ENCODE results near the gene RHBDD2. TPM values are rescaled to one million over a fixed set of nuclear protein-coding genes. Genes with fewer than 3 reads are reported as not detected.
"Not testable (repeated sequence)": the region's sequence is repeated elsewhere in the genome, so short reads cannot be mapped to it uniquely, and the experiment has no call there.

RHBDD2 gene
- polyA plus RNA-seq, 3 donors: 23.4 to 53.5 (median 43.4) TPM

DNA sequence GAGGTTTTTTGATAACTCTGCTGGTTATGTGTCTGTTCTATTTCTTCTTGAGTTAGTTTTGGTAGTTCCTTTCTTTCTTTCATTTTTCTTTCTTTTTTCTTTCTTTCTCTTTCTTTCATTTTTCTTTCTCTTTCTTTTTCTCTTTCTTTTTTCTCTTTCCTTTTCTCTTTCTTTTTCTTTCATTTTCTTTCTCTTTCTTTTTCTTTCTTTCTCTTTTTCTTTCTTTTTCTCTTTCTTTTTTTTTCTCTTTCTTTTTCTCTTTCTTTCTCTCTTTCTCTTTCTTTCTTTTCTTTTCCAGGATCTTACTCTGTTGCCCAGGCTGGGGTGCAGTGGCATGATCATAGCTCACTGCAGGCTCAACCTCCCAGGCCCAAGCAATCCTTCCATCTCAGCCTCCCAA lies 20.4 kb upstream of the RHBDD2 start:
- no peak overlapping the region for H3K27ac ChIP-seq (ENCODE audit: low read depth, low read length)

DNA sequence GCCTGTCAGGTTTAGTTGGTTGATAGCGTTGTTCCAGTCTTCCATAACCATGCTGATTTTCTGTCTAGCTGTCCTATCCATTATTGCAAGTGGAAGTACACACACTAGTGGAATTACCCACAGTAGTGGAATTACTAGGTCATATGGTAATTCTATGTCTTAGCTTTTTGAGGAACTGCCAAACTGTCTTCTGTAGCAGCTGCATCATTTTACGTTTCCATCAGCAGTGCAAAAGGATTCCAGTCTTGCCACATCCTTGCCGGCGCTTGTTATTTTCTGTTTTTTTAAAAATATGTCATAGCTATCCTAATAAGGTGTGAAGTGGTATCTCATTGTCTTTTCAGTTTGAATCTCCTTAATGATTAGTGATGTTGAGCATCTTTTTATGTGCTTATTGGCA lies 17.2 kb upstream of the RHBDD2 start:
- no peak overlapping the region for H3K27ac ChIP-seq (ENCODE audit: low read depth, low read length)
- 43 to 85% (median 48%) methylated on average over 4 of the region's 4 CpGs for WGBS, 3 donors

DNA sequence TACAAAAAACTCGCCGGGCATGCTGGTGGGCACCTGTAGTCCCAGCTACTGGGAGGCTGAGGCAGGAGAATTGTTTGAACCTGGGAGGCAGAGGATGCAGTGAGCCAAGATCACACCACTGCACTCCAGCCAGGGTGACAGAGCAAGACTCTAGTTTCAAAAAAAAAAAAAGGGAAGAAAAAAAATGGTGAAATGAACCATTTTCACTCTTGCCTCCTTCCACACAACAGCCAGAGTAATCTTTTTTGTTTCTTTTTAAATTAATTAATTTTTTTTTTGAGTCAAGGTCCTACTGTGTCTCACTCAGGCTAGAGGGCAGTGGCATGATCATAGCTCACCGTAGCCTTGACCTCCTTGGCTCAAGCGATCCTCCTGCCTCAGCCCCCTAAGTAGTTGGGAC lies 14.6 kb upstream of the RHBDD2 start:
- WGBS, 3 donors: 72 to 95% (median 93%) methylated on average over 4 of the region's 4 CpGs
- H3K27ac ChIP-seq (ENCODE audit: low read depth, low read length): not testable (repeated sequence)

DNA sequence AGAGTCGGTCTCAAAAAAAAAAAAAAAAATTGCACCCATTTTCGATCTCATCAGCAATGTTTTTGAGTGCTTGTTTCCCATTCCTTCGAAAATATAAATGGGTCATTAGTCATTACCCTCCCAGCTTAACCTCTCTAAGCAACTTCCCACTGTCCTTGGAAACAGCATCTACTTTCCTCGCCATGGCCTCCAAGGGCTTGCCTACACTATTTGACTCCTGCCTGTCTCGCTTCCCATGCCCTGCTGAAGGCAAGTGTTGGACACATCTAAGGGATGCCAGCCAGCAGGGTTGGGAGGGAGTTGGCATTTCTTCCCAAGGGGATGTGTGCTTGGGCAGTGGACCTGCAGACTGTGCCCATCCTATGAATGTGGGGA lies 12.7 kb upstream of the RHBDD2 start:
- WGBS, 3 donors: 40 to 53% (median 45%) methylated on average over 5 of the region's 5 CpGs

DNA sequence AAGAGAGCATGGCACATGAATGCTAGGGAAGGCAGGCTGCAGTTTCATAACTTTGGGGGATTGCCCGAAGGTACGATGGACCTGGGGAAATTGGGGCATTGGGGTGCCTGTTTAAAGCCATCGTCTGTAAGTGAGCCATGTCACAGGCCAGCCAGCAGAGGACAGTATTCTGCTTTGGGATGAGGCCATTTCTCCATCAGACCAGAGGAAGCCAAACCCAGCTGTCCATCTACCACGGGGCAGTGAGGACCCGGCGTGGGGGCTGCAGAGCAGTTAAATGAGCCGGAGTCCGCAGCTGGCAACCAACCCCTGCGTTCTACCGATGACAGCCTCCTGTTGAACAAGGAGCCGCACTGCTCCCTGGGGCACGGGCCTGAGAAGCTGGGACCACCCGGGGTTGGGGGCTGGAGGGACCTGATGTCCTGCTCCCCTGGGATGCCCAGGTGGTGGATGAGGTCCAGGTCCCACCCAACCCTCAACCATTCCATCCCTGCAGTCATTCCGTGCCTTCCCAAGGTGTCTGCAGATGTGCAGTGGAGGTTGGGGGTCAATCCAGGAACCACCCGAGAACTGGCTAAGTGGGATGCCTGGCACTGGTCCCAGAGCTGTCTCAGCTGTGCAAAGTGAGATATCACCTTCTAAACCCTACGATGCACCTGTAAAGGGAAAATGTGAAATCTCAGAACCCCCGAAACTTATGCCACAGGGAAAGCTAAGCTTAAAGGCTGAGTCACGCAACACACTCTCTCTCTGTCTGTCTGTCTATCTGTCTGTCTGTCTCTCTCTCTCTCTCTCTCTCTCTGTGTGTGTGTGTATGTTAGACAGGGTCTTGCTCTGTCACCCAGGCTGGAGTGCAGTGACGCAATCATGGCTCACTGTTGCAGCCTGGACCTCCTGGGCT lies 12.1 kb upstream of the RHBDD2 start:
- WGBS, 3 donors: 33 to 41% (median 38%) methylated on average over 19 of the region's 19 CpGs

More for the DNA sequence above, 12.7 kb upstream of the RHBDD2 start:
- H3K27ac ChIP-seq (ENCODE audit: low read depth, low read length): no peak overlapping the region

DNA sequence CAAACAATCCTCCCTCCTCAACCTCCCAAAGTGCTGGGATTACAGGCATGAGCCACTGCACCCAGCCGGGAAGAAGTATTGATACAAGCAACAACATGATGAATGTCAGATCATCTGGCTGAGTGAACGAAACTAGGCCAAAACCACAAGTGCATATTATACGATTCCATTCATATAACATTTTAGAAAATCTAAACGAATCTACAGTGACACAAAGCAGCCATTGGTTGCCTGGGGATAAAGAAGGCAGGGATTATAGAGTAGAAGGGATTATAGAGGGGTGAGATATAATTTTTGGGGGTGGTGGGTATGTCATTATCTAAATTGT lies 11.5 kb upstream of the RHBDD2 start:
- 74 to 78% (median 76%) methylated on average over 4 of the region's 4 CpGs for WGBS, 3 donors
- no peak overlapping the region for H3K27ac ChIP-seq (ENCODE audit: low read depth, low read length)

More for the DNA sequence above, 12.1 kb upstream of the RHBDD2 start:
- H3K27ac ChIP-seq (ENCODE audit: low read depth, low read length): no peak overlapping the region

DNA sequence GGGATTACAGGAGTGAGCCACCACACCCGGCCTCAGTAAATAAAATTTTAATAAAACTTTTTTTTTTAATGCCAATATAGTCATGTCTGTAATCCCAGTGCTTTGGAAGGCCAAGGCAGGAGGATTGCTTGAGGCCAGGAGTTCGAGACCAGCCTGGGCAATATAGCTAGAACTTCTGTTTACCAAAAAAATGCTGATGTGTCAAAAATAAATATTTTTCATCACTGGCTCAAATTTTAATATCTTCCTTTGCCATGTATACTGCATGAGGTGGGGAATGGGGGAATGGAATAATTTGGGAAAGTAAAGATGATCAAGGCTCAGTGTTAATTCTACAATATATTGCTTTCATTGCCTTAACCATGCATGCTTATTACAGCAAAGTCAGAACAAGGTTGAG lies 10.7 kb upstream of the RHBDD2 start:
- 90 to 95% (median 92%) methylated on average over 2 of the region's 2 CpGs for WGBS, 3 donors
- H3K27ac ChIP-seq (ENCODE audit: low read depth, low read length): no peak overlapping the region

DNA sequence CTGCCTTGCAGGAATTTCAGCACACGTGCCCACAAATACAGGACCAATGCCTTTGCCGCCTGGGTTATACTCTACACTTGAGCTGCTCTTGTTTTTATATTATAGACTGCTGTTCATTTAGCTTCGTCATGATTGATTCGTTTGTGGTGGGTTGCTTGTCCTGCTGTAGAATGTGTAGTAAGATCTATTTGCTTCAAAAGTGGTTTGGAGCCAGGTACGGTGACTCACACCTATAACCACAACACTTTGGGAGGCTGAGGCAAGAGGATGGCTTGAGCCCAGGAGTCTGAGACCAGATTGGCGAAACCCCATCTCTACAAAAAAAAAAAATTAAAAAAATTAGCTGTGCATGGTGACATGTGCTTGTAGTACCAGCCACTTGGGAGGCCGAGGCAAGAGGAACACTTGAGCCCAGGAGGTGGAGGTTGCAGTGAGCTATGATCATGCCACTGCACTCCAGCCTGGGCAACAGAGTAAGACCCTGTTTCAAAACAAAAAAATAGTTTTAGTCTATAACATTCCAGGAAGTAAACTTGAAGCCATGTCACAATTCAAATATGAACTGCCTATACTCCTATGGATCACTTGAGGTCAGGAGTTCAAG lies 9.0 kb upstream of the RHBDD2 start:
- no peak overlapping the region for H3K27ac ChIP-seq (ENCODE audit: low read depth, low read length)
- WGBS, 3 donors: 80 to 91% (median 87%) methylated on average over 7 of the region's 7 CpGs

DNA sequence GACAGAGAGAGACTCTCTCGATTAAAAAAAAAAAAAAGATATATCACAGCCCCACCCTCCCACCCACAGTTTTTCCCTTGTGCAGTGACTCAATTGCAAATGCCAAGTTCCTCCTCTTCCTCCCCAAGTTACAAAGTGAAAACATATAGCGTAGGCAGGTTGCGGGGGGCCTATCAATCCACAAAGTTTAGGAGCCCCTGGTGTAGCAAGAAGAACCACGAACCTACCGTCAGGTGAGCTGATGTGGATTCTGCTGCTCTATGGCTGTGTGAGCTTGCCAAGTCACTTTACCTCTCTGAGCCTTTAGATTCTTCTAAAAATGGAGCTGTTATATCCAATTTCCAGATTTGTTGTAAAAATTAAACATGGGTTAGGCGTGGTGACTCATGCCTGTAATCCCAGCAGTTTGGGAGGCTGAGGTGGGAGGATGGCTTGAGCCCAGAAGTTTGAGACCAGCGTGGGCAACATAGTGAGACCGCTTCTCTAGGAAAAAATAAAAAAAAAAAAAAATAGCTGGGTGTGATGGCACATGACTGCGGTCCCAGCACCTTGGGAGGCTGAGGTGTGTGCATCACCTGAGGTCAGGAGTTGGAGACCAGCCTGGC lies 8.2 kb upstream of the RHBDD2 start:
- H3K27ac ChIP-seq (ENCODE audit: low read depth, low read length): no peak overlapping the region
- WGBS, 3 donors: 79 to 87% (median 84%) methylated on average over 9 of the region's 9 CpGs

DNA sequence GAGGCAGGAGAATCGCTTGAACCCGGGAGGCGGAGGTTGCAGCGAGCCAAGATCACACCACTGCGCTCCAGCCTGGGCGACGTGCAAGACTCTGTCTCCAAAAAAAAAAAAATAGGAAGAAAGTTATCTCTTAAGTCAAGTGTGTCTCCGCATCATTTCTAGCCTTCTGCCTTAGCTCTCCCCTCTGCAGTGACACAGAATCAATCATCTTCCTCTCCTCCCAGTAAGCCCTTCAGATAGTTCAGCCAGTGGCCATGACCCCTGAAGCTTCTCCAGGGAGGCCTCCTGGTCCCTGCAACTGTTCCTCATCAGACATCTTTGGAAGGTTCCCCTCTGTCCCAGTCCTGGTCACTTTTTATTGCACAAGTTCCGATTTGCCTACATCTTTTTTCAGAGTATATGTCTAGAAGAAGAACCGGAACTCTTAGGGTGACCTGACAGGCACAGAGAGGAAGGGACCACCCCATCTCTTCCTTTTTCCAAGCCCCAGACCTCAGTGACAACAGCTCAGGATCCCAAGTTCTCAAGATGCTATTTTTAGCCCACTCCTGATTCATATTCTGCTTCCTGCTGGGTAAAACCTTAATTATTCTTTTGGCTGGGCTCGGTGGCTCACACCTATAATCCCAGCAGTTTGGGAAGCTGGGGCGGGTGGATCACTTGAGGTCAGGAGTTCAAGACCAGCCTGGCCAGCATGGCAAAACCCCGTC lies 6.6 kb upstream of the RHBDD2 start:
- 42 to 68% (median 48%) methylated on average over 13 of the region's 13 CpGs for WGBS, 3 donors

DNA sequence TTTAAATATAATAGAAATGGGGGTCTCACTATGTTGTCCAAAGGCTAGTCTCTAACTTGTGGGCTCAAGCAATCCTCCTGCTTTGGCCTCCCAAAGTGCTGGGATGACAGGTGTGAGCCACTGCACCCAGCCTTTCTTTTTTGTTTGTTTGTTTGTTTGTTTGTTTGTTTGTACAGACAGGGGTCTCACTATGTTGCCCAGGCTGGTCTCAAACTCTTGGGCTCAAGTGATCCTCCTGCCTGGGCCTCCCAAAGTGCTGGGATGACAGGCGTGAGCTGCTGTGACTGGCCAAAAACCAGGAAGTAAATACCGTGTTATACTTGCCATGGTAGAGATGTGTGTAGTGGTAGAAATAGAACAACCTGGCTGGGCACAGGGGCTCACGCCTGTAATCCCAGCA lies 4.7 kb upstream of the RHBDD2 start:
- H3K27ac ChIP-seq (ENCODE audit: low read depth, low read length): not testable (repeated sequence)
- 84 to 89% (median 87%) methylated on average over 3 of the region's 3 CpGs for WGBS, 3 donors

More for the DNA sequence above, 6.6 kb upstream of the RHBDD2 start:
- no peak overlapping the region for H3K27ac ChIP-seq (ENCODE audit: low read depth, low read length)

DNA sequence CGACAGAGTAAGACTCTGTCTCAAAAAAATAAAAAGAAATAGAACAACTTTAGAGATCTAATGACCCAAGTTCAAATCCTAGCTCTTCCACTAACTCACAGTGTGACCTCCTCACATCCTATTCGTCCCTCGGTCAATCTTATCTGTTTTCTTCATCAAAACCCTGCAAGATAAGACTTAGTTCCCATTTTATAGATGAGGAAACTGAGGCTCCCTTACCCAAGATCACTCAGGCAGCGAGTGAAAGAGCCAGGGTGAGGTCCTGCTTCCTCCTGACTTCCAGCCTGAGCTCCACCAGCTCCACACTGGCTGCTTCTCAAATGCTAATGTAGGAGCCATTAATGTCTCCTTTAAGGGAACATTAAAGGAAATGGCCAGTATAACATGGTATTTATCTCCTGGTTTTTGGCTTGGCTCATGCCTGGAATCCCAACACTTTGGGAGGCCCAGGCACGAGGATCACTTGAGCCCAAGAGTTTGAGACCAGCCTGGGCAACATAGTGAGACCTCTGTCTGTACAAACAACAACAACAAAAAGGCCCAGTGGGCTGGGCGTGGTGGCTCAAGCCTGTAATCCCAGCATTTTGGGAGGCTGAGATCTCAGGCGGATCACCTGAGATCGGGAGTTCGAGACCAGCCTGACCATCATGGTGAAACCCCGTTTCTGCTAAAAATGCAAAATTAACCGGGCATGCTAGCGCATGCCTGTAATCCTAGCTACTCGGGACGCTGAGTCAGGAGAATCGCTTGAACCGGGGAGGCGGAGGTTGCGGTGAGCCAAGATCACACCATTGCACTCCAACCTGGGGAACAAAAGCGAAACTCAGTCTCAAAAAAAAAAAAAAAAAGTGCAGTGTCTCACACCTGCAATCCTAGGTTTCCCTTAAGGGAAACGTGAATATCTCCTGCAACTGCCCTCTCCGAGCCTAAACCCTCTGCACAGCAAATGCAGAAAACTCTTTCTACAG lies 3.4 kb upstream of the RHBDD2 start:
- WGBS, 3 donors: 86 to 90% (median 89%) methylated on average over 21 of the region's 21 CpGs
- H3K27ac ChIP-seq (ENCODE audit: low read depth, low read length): no peak overlapping the region

DNA sequence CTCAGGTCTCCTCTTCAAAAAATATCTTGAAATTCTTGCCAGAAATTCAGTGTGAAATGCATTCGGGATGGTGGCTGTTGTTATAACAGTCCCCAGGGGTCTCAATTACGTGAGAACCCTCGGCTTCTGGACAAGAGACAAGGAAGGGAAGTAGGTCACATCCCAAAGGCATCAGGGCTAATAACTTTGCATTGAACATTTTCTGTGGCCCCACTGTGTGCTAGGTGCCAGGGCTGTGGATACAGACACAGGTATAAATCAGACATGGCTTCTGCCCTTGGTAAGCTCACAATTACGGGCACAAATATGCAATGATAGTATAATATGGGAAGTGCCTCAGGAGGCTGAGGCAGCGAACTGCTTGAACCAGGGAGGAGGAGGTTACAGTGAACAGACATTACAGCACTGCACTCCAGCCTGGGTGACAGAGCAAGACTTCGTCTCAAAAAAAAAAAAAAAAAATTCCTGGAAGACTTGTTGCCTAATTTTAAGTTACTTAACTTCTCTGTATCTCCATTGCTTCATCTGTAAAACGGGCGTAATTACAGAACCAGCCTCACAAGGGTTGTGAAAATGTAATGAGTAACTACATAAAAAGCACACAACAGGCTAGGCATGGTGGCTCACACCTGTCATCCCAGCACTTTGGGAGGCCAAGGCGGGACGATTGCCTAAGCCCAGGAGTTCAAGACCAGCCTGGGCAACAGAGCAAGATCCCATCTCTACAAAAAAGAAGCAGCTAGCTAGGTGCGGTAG lies 2.5 kb upstream of the RHBDD2 start:
- 50 to 73% (median 55%) methylated on average over 11 of the region's 11 CpGs for WGBS, 3 donors

DNA sequence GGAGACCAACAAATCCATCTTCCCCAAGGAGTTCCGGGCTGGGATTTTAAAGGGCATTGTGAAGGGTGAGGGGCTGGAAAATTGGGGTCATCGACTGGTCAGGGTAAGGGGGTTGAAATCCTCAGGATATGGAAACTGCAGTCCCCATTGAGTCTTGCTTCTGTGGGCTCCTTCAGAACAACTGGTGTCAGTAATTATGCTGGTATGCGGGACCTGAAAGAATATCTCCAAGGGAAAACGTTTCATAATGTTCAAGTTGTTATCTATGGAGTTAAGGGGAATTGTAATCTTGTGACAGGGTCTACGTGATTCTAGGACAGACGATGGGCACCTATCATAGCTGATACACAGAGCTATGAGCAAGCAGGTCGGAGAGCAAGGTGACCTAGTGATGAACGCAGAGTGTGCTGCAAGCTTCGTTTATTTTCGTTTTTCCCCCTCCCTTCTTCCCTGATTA lies 494 bp upstream of the RHBDD2 start:
- H3K27ac ChIP-seq (ENCODE audit: low read depth, low read length): no peak overlapping the region
- WGBS, 3 donors: 14 to 20% (median 19%) methylated on average over 10 of the region's 10 CpGs

More for the DNA sequence above, 2.5 kb upstream of the RHBDD2 start:
- H3K27ac ChIP-seq (ENCODE audit: low read depth, low read length): no peak overlapping the region

DNA sequence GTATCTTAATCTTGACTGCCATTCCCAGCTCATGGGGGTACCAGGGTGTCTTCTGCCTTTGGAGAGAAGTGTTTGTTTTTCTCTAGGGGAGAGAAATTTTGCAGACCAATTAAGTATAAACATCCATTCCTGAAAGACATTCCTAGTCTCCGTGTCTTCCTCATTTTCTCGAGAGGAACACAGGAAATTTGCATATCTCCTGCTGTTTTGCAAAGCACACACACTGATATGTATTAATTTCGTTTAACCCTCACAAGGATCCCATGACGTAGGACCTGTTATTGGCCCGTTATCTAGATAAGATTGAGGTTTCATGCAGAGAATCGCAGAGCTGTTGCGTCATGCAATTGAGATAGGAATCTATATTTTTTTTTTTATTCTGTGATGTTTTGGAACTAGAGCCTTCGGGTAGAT lies 944 bp downstream of the RHBDD2 start:
- WGBS, 3 donors: 8 to 12% (median 9%) methylated on average over 8 of the region's 8 CpGs
- H3K27ac ChIP-seq (ENCODE audit: low read depth, low read length): no peak overlapping the region

DNA sequence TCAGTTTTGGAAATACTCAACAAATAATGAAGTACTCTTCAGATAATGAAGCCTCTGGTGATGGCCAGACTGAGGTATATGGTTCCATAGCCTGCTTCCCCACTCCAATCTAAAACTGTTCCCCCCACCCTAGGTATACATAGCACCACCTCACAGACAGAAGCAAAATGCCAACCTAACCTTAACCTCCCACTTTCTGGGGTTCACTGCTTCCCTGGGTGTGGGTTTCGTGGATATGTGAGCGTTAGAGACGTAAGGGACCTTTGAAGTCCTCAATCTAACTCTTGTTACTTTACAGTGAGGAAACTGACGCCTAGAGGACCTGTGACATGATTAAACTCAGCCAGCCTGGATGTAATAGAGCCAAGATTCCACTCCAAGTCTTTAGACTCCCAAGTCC lies 1.4 kb downstream of the RHBDD2 start:
- no peak overlapping the region for H3K27ac ChIP-seq (ENCODE audit: low read depth, low read length)
- 79 to 90% (median 89%) methylated on average over 4 of the region's 4 CpGs for WGBS, 3 donors

DNA sequence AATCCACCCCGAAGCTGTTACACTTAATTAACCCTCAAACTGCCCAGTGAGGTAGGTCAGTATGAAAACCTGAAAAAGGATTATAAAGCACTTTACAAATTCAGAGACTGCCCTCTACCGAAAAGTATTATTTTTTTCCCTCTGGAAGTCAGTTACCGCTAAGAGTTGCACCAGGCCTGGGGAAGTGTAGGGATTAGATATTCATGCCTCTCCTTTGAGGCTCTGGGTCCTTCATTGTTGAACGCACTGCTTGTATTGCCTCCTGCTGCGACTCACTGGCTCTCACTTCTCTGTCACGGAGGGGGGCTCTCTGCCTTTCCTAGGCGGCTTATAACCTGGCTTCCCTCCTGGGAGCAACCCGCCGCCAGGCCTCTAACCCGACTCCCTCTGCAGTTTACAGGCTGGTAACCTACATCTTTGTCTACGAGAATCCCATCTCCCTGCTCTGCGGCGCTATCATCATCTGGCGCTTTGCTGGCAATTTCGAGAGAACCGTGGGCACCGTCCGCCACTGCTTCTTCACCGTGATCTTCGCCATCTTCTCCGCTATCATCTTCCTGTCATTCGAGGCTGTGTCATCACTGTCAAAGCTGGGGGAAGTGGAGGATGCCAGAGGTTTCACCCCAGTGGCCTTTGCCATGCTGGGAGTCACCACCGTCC lies 2.7 kb downstream of the RHBDD2 start:
- H3K27ac ChIP-seq (ENCODE audit: low read depth, low read length): no peak overlapping the region
- WGBS, 3 donors: 85 to 88% (median 86%) methylated on average over 23 of the region's 23 CpGs

All from adipose tissue (tissue), 3 donors.